Esophagus muscularis mucosa (tissue), 4 donors: Measurements from ENCODE around the gene COG8. TPM values are rescaled to one million over a fixed set of nuclear protein-coding genes. Genes with fewer than 3 reads are reported as not detected.
"Not testable (repeated sequence)": the region's sequence is repeated elsewhere in the genome, so short reads cannot be mapped to it uniquely, and the experiment has no call there.

Experiments used
- DNase-seq: peaks from one replicate; pipeline ENCODE4 v3.0.0-alpha.2; 2017; ENCODE audit errors: extremely low spot score
- H3K27ac ChIP-seq, 4 donors: fragments of 200-600 bp; sonication (generic); replicated peaks in 1 of 4; 1 replicate in 3 of 4; 2 replicates in 1 of 4; pipeline ENCODE4 v1.5.1; 2016 to 2019; ENCODE audit warnings: mild to moderate bottlenecking in 1 of 4
- H3K27me3 ChIP-seq, 4 donors: fragments of 200-600 bp; sonication (generic); one replicate each; pipeline versions ENCODE4 v1.5.1 to v1.6.0; 2016 to 2019
- H3K36me3 ChIP-seq, 4 donors: fragments of 200-600 bp; sonication (generic); one replicate each; pipeline ENCODE4 v1.5.1; 2016 to 2019
- H3K4me1 ChIP-seq, 4 donors: fragments of 200-600 bp; sonication (generic); one replicate each; pipeline ENCODE4 v1.5.1; 2016 to 2019
- H3K4me3 ChIP-seq, 4 donors: fragments of 200-600 bp; sonication (generic); 1 replicate in 2 of 4; 2 replicates in 2 of 4; pipeline ENCODE4 v1.5.1; 2016 to 2019; ENCODE audit warnings: mild to moderate bottlenecking in 4 of 4, moderate library complexity in 1 of 4
- H3K9me3 ChIP-seq, 4 donors: fragments of 200-600 bp; sonication (generic); 1 replicate in 3 of 4; 2 replicates in 1 of 4; pipeline ENCODE4 v1.5.1; 2016 to 2019
- CTCF ChIP-seq, 3 experiments: fragments of 200-600 bp in 2 of 3; fragments of 450-650 bp in 1 of 3; sonication (generic) in 2 of 3; IDR thresholded peaks; one replicate each; pipeline ENCODE4 v1.5.1; 2017 to 2019; ENCODE audit warnings: antibody characterized with exemption in 3 of 3, mild to moderate bottlenecking in 2 of 3, moderate library complexity in 1 of 3
- EP300 ChIP-seq: sonication (generic); formaldehyde crosslinking; IDR thresholded peaks from one replicate; pipeline ENCODE4 v1.6.1; 2017; ENCODE audit warnings: antibody characterized with exemption
- POLR2A ChIP-seq: fragments of 450-650 bp; IDR thresholded peaks from one replicate; pipeline ENCODE4 v1.6.1; 2017; ENCODE audit warnings: antibody characterized with exemption, moderate library complexity, mild to moderate bottlenecking, low read depth
- POLR2AphosphoS5 ChIP-seq, 2 donors: sonication (generic); formaldehyde crosslinking; IDR thresholded peaks; one replicate each; pipeline ENCODE4 v1.6.1; 2017; ENCODE audit warnings: antibody characterized with exemption in 2 of 2
- WGBS: methylation state at CpG from one replicate; pipeline ENCODE4 v1.1.5; 2018; 5-methylcytosine and 5-hydroxymethylcytosine counted together
- intact Hi-C: fragments of 100-400 bp; cut with DNase I; formaldehyde crosslinking; loops from one replicate; pipeline ENCODE4 v1.15.1; 2023
- total RNA-seq, 4 donors: library from RNA; depleted of rRNA; stranded (reverse); fragments of >200 nt; gene quantifications; one replicate each; pipeline versions ENCODE4 v1.1.0 to v1.2.1, GENCODE V29; 2016

Gene COG8
- total RNA-seq, 4 donors from 2014 or later = 26.3 to 56.7 (median 46.0) TPM

GRCh38 chr16:69364088-69364487 is 24.7 kb upstream of the COG8 start:
- intact Hi-C loops = no loop called here
- no peaks in the 10 kb centered on the region for H3K9me3 ChIP-seq
- TF ChIP-seq POLR2AphosphoS5 (IDR thresholded peaks at IDR 0.05) (no peak), EP300 (no peak), POLR2A (no peak), CTCF (IDR thresholded peaks at IDR 0.05) (no peak)
- no peak for DNase-seq
- H3K27me3 ChIP-seq = no peaks in the 10 kb centered on the region
- WGBS = 91% methylated on average over 2 of the region's 2 CpGs
- H3K27ac ChIP-seq = no peak overlapping the region
- H3K4me1 ChIP-seq = no peaks in the 10 kb centered on the region
- peaks cover 40 to 86% (median 81%) of the 10 kb centered on the region in 4 donors for H3K36me3 ChIP-seq
- H3K4me3 ChIP-seq = no peak overlapping the region

GRCh38 chr16:69363281-69363717 is 23.9 kb upstream of the COG8 start:
- Histone ChIP-seq H3K27ac (no peak overlapping the region), H3K36me3 (peaks cover 34 to 78% (median 73%) of the 10 kb centered on the region in 4 donors), H3K9me3 (no peaks in the 10 kb centered on the region), H3K4me3 (no peak overlapping the region), H3K4me1 (no peaks in the 10 kb centered on the region), H3K27me3 (no peaks in the 10 kb centered on the region)
- intact Hi-C loops = no loop called here
- no peak for TF ChIP-seq EP300
- TF ChIP-seq POLR2AphosphoS5 (IDR thresholded peaks at IDR 0.05) = no peak
- no peak for TF ChIP-seq POLR2A
- no peak for TF ChIP-seq CTCF (IDR thresholded peaks at IDR 0.05)
- DNase-seq = no peak
- WGBS = 84% methylated on average over 5 of the region's 5 CpGs

- intact Hi-C loops = not testable (repeated sequence)
These were observed 20.7 kb upstream of the COG8 start for GRCh38 chr16:69360070-69360469.

GRCh38 chr16:69351309-69352027 is 12.1 kb upstream of the COG8 start, which contains the start of gene TMED6:
TSS of gene TMED6 (minus strand) at chr16:69351786. CDS start at chr16:69351753, 33 bp downstream.
- Histone ChIP-seq H3K27me3 (no peaks in the 10 kb centered on the region), H3K9me3 (no peaks in the 10 kb centered on the region), H3K27ac (no peak within 1 kb of the TSS), H3K4me1 (no peaks in the 10 kb centered on the region), H3K4me3 (no peak within 1 kb of the TSS), H3K36me3 (peaks cover 6 to 59% (median 39%) of the 10 kb centered on the region in 4 donors)
- no peak for DNase-seq
- TF ChIP-seq CTCF (IDR thresholded peaks at IDR 0.05) = no peak
- no peak for TF ChIP-seq EP300
- no peak for TF ChIP-seq POLR2A
- no peak for TF ChIP-seq POLR2AphosphoS5 (IDR thresholded peaks at IDR 0.05)
- intact Hi-C loops = no loop called here
- WGBS = 81% methylated on average over 12 of the region's 12 CpGs

More at GRCh38 chr16:69360070-69360469, 20.7 kb upstream of the COG8 start:
- H3K27ac ChIP-seq, H3K27me3 ChIP-seq, H3K4me1 ChIP-seq, DNase-seq, H3K4me3 ChIP-seq, H3K9me3 ChIP-seq: not testable (repeated sequence)
- WGBS = 95% methylated on average over 9 of the region's 9 CpGs
- peaks cover 10 to 64% (median 54%) of the 10 kb centered on the region in 4 donors for H3K36me3 ChIP-seq

GRCh38 chr16:69350536-69351133 is 11.3 kb upstream of the COG8 start:
- H3K27me3 ChIP-seq = no peaks in the 10 kb centered on the region
- no peak overlapping the region for H3K4me3 ChIP-seq
- intact Hi-C loops = no loop called here
- TF ChIP-seq EP300 (no peak), CTCF (IDR thresholded peaks at IDR 0.05) (no peak), POLR2A (no peak), POLR2AphosphoS5 (IDR thresholded peaks at IDR 0.05) (no peak)
- H3K36me3 ChIP-seq = peaks cover 4 to 51% (median 35%) of the 10 kb centered on the region in 4 donors
- H3K27ac ChIP-seq = no peak overlapping the region
- no peak for DNase-seq
- H3K4me1 ChIP-seq = no peaks in the 10 kb centered on the region
- WGBS = 82% methylated on average over 6 of the region's 6 CpGs
- H3K9me3 ChIP-seq = no peaks in the 10 kb centered on the region
